ENCODE results near the gene C19orf12. TPM values are rescaled to one million over a fixed set of nuclear protein-coding genes. Genes with fewer than 3 reads are reported as not detected.

C19orf12 gene
- total and polyA plus RNA-seq, 2 of the 4 experiments (the other 2 are of a cell fraction): 16.3 to 24.0 TPM

- no peak for DNase-seq
- Histone ChIP-seq H2AFZ (replicated peaks; ENCODE audit: low read length, poor library complexity) (no peak overlapping the region), H3K27me3 (ENCODE audit: control insufficient read depth, insufficient read depth, low read length) (no peaks in the 10 kb centered on the region), H4K20me1 (ENCODE audit: insufficient read depth, low read length) (peaks cover 43% of the 10 kb centered on the region), H3K4me2 (ENCODE audit: low read depth, low read length) (no peak overlapping the region), H4K5ac (ENCODE audit: low read depth, low read length) (no peak overlapping the region), H3K9ac (ENCODE audit: low read depth, low read length) (no peak overlapping the region), H3K9me3 (ENCODE audit: control insufficient read depth, insufficient read depth, low read length) (no peaks in the 10 kb centered on the region), H2BK15ac (ENCODE audit: low read depth, low read length) (no peak overlapping the region), H3K23ac (ENCODE audit: low read depth, low read length) (no peak overlapping the region), H3K36me3 (ENCODE audit: control insufficient read depth, insufficient read depth, low read length) (peaks cover 15% of the 10 kb centered on the region; the same call in 1 of the 2 replicates), H2BK20ac (ENCODE audit: low read depth, low read length) (no peak overlapping the region), H3K79me1 (ENCODE audit: low read depth in 1 of 2, low read length in 2 of 2) (peaks cover 23 to 76% of the 10 kb centered on the region in 2 experiments), H2AK9ac (replicated peaks; ENCODE audit: low read depth, low read length, poor library complexity) (no peak overlapping the region), H3K4me1 (ENCODE audit: control insufficient read depth, insufficient read depth, low read length) (peaks cover 14% of the 10 kb centered on the region), H2BK5ac (ENCODE audit: low read depth, low read length, poor library complexity, severe bottlenecking) (no peak overlapping the region), H2AK5ac (ENCODE audit: low read depth, low read length) (no peak overlapping the region), H2BK120ac (ENCODE audit: low read depth, low read length) (no peak overlapping the region), H4K91ac (ENCODE audit: insufficient read depth, low read depth, low read length) (no peak overlapping the region), H3K14ac (replicated peaks; ENCODE audit: low read depth, low read length) (no peak overlapping the region), H3K18ac (ENCODE audit: low read depth, low read length) (no peak overlapping the region), H4K8ac (ENCODE audit: low read depth in 2 of 2, low read length in 2 of 2) (no peak overlapping the region), H3K4ac (ENCODE audit: low read depth, low read length) (no peak overlapping the region), H3K56ac (ENCODE audit: extremely low read depth, insufficient read depth, low read length) (no peak overlapping the region), H3K27ac (ENCODE audit: insufficient read depth, low read length) (no peak overlapping the region), H3K9me1 (ENCODE audit: insufficient read depth, low read length) (peaks cover 12% of the 10 kb centered on the region), H3K4me3 (ENCODE audit: insufficient read depth, low read depth, low read length) (no peak overlapping the region)
- ChIA-PET CTCF (no interaction called here), POLR2A (ENCODE audit: unreplicated experiment) (no interaction called here)
- intact Hi-C loops (cut with micrococcal nuclease): no loop called here
- BruUV-seq (replicated peaks): no TSS peak
- no peak for TF ChIP-seq RCOR1 (IDR thresholded peaks at IDR 0.05; ENCODE audit: insufficient replicate concordance, low read length)
- no peak for TF ChIP-seq CEBPB (IDR thresholded peaks at IDR 0.05; ENCODE audit: low read depth, low read length)
- TF ChIP-seq, protein P1, sequence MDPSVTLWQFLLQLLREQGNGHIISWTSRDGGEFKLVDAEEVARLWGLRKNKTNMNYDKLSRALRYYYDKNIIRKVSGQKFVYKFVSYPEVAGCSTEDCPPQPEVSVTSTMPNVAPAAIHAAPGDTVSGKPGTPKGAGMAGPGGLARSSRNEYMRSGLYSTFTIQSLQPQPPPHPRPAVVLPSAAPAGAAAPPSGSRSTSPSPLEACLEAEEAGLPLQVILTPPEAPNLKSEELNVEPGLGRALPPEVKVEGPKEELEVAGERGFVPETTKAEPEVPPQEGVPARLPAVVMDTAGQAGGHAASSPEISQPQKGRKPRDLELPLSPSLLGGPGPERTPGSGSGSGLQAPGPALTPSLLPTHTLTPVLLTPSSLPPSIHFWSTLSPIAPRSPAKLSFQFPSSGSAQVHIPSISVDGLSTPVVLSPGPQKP (IDR thresholded peaks at IDR 0.05; ENCODE audit: borderline replicate concordance, low read depth, low read length): no peak
- no peak for TF ChIP-seq MXI1 (IDR thresholded peaks at IDR 0.05; ENCODE audit: borderline replicate concordance, low read depth, low read length)
- no peak for TF ChIP-seq POLR2A (IDR thresholded peaks at IDR 0.05; ENCODE audit: low read depth, low read length)
- no peak for TF ChIP-seq RFX5 (IDR thresholded peaks at IDR 0.05; ENCODE audit: low read depth, low read length)
- no peak for TF ChIP-seq FOS (IDR thresholded peaks at IDR 0.05; ENCODE audit: low read depth, low read length)
- no peak for TF ChIP-seq RAD21 (IDR thresholded peaks at IDR 0.05; ENCODE audit: low read length)
- TF ChIP-seq NFE2L2 (IDR thresholded peaks at IDR 0.05; ENCODE audit: low read depth, low read length): no peak
- TF ChIP-seq MAFK (IDR thresholded peaks at IDR 0.05; ENCODE audit: low read depth, low read length): no peak
- no peak for TF ChIP-seq CHD1 (IDR thresholded peaks at IDR 0.05; ENCODE audit: low read depth, low read length)
- TF ChIP-seq, protein P2, sequence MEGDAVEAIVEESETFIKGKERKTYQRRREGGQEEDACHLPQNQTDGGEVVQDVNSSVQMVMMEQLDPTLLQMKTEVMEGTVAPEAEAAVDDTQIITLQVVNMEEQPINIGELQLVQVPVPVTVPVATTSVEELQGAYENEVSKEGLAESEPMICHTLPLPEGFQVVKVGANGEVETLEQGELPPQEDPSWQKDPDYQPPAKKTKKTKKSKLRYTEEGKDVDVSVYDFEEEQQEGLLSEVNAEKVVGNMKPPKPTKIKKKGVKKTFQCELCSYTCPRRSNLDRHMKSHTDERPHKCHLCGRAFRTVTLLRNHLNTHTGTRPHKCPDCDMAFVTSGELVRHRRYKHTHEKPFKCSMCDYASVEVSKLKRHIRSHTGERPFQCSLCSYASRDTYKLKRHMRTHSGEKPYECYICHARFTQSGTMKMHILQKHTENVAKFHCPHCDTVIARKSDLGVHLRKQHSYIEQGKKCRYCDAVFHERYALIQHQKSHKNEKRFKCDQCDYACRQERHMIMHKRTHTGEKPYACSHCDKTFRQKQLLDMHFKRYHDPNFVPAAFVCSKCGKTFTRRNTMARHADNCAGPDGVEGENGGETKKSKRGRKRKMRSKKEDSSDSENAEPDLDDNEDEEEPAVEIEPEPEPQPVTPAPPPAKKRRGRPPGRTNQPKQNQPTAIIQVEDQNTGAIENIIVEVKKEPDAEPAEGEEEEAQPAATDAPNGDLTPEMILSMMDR (conservative IDR thresholded peaks at IDR 0.05; ENCODE audit: low read depth, low read length): no peak
- TF ChIP-seq BHLHE40 (IDR thresholded peaks at IDR 0.05; ENCODE audit: low read depth, low read length): no peak
- TF ChIP-seq SMC3 (IDR thresholded peaks at IDR 0.05; ENCODE audit: low read depth, low read length): no peak
- dilution Hi-C loops (cut with HindIII; ENCODE audit: low sequenced_read_pairs, unreplicated experiment): no loop called here
- in situ Hi-C loops (cut with MboI; ENCODE audit: low sequenced_read_pairs): no loop called here
- no CpG with 5 or more reads among the region's 5 CpGs for WGBS, 2 experiments (ENCODE audit: extremely low coverage in 2 of 2, insufficient read length in 1 of 2)
- ATAC-seq (ENCODE audit: low read depth): no peak
These were observed 44.8 kb downstream of the C19orf12 start for GRCh38 chr19:29670255-29670654.
